ENCODE data around the gene ETV2.

DNA sequence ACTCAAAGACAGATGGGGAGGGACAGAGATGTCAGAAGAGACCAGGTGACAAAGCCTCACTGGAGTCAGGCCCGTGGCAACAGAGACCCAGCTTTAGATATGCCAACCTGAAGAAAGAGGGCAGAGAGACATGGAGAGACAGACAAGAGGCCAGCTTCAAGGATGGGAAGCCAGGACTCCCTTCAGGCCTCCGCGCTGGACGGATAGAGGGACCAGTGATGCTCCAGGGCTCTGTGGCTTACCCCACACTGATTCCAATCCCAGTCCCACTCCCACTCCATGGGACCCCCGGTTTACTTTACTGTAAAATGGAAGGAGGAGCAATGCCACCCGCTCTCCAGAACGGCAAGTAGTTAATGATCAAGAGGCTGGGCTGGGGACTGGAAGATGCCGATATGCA, 1.7 kb upstream of the ETV2 start:
- TF ChIP-seq, protein P1, sequence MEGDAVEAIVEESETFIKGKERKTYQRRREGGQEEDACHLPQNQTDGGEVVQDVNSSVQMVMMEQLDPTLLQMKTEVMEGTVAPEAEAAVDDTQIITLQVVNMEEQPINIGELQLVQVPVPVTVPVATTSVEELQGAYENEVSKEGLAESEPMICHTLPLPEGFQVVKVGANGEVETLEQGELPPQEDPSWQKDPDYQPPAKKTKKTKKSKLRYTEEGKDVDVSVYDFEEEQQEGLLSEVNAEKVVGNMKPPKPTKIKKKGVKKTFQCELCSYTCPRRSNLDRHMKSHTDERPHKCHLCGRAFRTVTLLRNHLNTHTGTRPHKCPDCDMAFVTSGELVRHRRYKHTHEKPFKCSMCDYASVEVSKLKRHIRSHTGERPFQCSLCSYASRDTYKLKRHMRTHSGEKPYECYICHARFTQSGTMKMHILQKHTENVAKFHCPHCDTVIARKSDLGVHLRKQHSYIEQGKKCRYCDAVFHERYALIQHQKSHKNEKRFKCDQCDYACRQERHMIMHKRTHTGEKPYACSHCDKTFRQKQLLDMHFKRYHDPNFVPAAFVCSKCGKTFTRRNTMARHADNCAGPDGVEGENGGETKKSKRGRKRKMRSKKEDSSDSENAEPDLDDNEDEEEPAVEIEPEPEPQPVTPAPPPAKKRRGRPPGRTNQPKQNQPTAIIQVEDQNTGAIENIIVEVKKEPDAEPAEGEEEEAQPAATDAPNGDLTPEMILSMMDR (IDR thresholded peaks at IDR 0.05; ENCODE audit: low read depth, low read length), result no peak
- TF ChIP-seq EZH2phosphoT487 (IDR thresholded peaks at IDR 0.05; ENCODE audit: low read depth), result no peak
